ENCODE data around the gene CLSTN1.
"Not testable (repeated sequence)": the region's sequence is repeated elsewhere in the genome, so short reads cannot be mapped to it uniquely, and the experiment has no call there.

The CLSTN1 gene

GRCh38 chr1:9794081-9794480 lies 29.7 kb downstream of the CLSTN1 start:
- no peak for DNase-seq

- no peak for DNase-seq
Measured at GRCh38 chr1:9793291-9793690, 30.5 kb downstream of the CLSTN1 start.

GRCh38 chr1:9792156-9793042 lies 31.4 kb downstream of the CLSTN1 start:
- peak; percentile 22 to 45 for DNase-seq

GRCh38 chr1:9789700-9790099 lies 34.1 kb downstream of the CLSTN1 start:
- not testable (repeated sequence) for DNase-seq

- DNase-seq = no peak
Measured at GRCh38 chr1:9787702-9788101, 36.1 kb downstream of the CLSTN1 start.

GRCh38 chr1:9785406-9785805 lies 38.4 kb downstream of the CLSTN1 start:
- DNase-seq = no peak

GRCh38 chr1:9784508-9785133 lies 39.1 kb downstream of the CLSTN1 start:
- DNase-seq = peak; percentile 26 to 60

GRCh38 chr1:9782897-9783296 lies 40.9 kb downstream of the CLSTN1 start:
- DNase-seq = no peak

- no peak for DNase-seq
Measured at GRCh38 chr1:9782116-9782751, 41.5 kb downstream of the CLSTN1 start.

GRCh38 chr1:9780554-9781110 lies 43.1 kb downstream of the CLSTN1 start:
- no peak for DNase-seq

- no peak for DNase-seq
Measured at GRCh38 chr1:9778905-9779304, 44.9 kb downstream of the CLSTN1 start.

- no peak for DNase-seq
Measured at GRCh38 chr1:9776685-9777084, 47.1 kb downstream of the CLSTN1 start.

- no peak for DNase-seq
Measured at GRCh38 chr1:9774712-9775679, 48.8 kb downstream of the CLSTN1 start.

- DNase-seq = no peak
Measured at GRCh38 chr1:9770298-9770697, 53.5 kb downstream of the CLSTN1 start.

- DNase-seq = no peak
Measured at GRCh38 chr1:9768983-9769382, 54.8 kb downstream of the CLSTN1 start.

GRCh38 chr1:9767964-9768668 lies 55.6 kb downstream of the CLSTN1 start:
- DNase-seq = peak in 1 of 2 experiments; percentile 3

GRCh38 chr1:9766759-9767442 lies 56.9 kb downstream of the CLSTN1 start:
- no peak for DNase-seq

GRCh38 chr1:9764550-9764949 lies 59.2 kb downstream of the CLSTN1 start:
- DNase-seq = no peak

- no peak for DNase-seq
Measured at GRCh38 chr1:9763914-9764313, 59.9 kb downstream of the CLSTN1 start.

GRCh38 chr1:9762446-9762845 lies 61.3 kb downstream of the CLSTN1 start:
- not testable (repeated sequence) for DNase-seq

GRCh38 chr1:9761855-9762254 lies 61.9 kb downstream of the CLSTN1 start:
- no peak for DNase-seq

Data from NCI-H526 (cell line).